ENCODE data around the gene ECHDC1.
A peak's percentile ranks its signal among the peaks of the same experiment; 100 is the strongest.

Gene ECHDC1, protein sequence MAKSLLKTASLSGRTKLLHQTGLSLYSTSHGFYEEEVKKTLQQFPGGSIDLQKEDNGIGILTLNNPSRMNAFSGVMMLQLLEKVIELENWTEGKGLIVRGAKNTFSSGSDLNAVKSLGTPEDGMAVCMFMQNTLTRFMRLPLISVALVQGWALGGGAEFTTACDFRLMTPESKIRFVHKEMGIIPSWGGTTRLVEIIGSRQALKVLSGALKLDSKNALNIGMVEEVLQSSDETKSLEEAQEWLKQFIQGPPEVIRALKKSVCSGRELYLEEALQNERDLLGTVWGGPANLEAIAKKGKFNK

DNA sequence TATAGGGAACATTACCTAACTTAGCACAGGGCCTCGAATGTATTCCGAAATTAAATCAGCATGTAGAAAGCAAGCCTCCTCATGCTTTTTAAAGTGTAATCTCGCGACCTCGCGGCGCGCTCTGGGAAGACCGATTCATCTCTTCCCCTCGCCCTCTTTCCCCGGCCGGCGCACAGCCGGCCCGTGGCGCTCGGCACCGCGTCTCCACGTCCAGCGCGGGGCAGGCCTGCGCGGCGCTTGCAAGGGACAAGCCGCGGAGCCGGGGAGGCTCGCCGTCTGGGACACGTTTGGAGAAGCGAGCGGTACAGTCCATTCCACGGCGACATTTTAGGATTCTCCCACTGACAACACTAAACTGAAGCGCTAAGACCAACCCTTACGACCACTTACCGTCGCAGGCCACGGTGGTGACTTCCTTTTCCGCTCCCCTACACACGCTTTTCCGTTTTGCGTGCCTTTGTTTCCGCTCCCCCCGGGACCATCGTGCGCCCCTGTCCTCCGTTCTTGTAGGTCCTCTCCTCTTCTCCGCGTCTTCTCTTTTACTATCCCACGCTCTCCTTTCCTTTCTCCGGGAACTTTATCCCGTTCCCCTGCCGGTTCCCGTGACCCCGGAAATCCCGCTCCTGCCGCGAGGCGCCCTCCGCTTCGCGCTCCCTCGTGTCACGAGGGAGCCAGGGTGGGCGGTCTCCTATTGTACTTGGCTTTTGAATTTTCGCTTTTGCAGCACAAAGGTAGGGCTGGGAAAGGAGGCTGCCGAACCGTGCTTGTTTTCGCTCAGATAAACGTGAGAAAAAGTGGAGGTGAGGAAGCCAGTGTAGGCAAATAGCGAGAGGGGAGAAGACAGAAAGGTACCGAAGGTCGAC is at the start of gene ECHDC1:
ECHDC1 (minus strand) TSS at position 664 of the 863 bp plus-strand sequence. CDS start 12,581 bp downstream, outside the sequence.
- peaks cover 32% of the 10 kb centered on the region for H3K4me1 ChIP-seq (ENCODE audit: insufficient read depth, low read length, poor library complexity, severe bottlenecking)
- H3K9me3 ChIP-seq (ENCODE audit: insufficient read depth, low read depth, low read length), result no peaks in the 10 kb centered on the region
- TF ChIP-seq EZH2phosphoT487 (IDR thresholded peaks at IDR 0.05; ENCODE audit: borderline replicate concordance) (no peak), CTCF (conservative IDR thresholded peaks at IDR 0.05; ENCODE audit: low read length) (no peak)
- peak within 1 kb of the TSS; percentile 89 for H3K4me3 ChIP-seq (ENCODE audit: low read length, poor library complexity, severe bottlenecking)
- peak within 1 kb of the TSS; percentile 97 for H2AFZ ChIP-seq (ENCODE audit: low read length)
- peaks cover 48% of the 10 kb centered on the region for H4K20me1 ChIP-seq (ENCODE audit: insufficient read depth, low read length, poor library complexity, severe bottlenecking)
- peak within 1 kb of the TSS; percentile 91 for H3K9ac ChIP-seq (ENCODE audit: low read depth, low read length, poor library complexity, severe bottlenecking)
- H3K79me2 ChIP-seq (ENCODE audit: insufficient read depth, low read length), result peaks cover 80% of the 10 kb centered on the region
- no peaks in the 10 kb centered on the region for H3K36me3 ChIP-seq (ENCODE audit: insufficient read depth, low read length)
- peak within 1 kb of the TSS; percentile 97 for H3K4me2 ChIP-seq (ENCODE audit: low read depth, low read length, poor library complexity, severe bottlenecking)
- no peaks in the 10 kb centered on the region for H3K27me3 ChIP-seq (ENCODE audit: insufficient read depth, low read length, poor library complexity, severe bottlenecking)
- no peaks in the 10 kb centered on the region for H3F3A ChIP-seq (ENCODE audit: low read depth)
- H3K9me2 ChIP-seq (replicated peaks; ENCODE audit: low read depth, low read length), result no peaks in the 10 kb centered on the region

GRCh38 chr6:127392301-127392700 is 48.9 kb upstream of the ECHDC1 start:
- no peaks in the 10 kb centered on the region for H3K79me2 ChIP-seq (ENCODE audit: insufficient read depth, low read length)
- TF ChIP-seq CTCF (conservative IDR thresholded peaks at IDR 0.05; ENCODE audit: low read length) (no peak), EZH2phosphoT487 (IDR thresholded peaks at IDR 0.05; ENCODE audit: borderline replicate concordance) (no peak)
- H3K4me2 ChIP-seq (ENCODE audit: low read depth, low read length, poor library complexity, severe bottlenecking), result no peak overlapping the region
- H3K4me3 ChIP-seq (ENCODE audit: low read length, poor library complexity, severe bottlenecking), result no peak overlapping the region
- H4K20me1 ChIP-seq (ENCODE audit: insufficient read depth, low read length, poor library complexity, severe bottlenecking), result no peaks in the 10 kb centered on the region
- H2AFZ ChIP-seq (ENCODE audit: low read length), result no peak overlapping the region
- H3K4me1 ChIP-seq (ENCODE audit: insufficient read depth, low read length, poor library complexity, severe bottlenecking), result no peaks in the 10 kb centered on the region
- H3K9me2 ChIP-seq (replicated peaks; ENCODE audit: low read depth, low read length), result no peaks in the 10 kb centered on the region
- H3K9ac ChIP-seq (ENCODE audit: low read depth, low read length, poor library complexity, severe bottlenecking), result no peak overlapping the region
- H3K36me3 ChIP-seq (ENCODE audit: insufficient read depth, low read length), result no peaks in the 10 kb centered on the region
- H3K27me3 ChIP-seq (ENCODE audit: insufficient read depth, low read length, poor library complexity, severe bottlenecking), result no peaks in the 10 kb centered on the region
- no peaks in the 10 kb centered on the region for H3K9me3 ChIP-seq (ENCODE audit: insufficient read depth, low read depth, low read length)
- no peaks in the 10 kb centered on the region for H3F3A ChIP-seq (ENCODE audit: low read depth)

- H3K27me3 ChIP-seq (ENCODE audit: insufficient read depth, low read length, poor library complexity, severe bottlenecking), result no peaks in the 10 kb centered on the region
- no peak overlapping the region for H2AFZ ChIP-seq (ENCODE audit: low read length)
- no peak for TF ChIP-seq CTCF (conservative IDR thresholded peaks at IDR 0.05; ENCODE audit: low read length)
- no peak for TF ChIP-seq EZH2phosphoT487 (IDR thresholded peaks at IDR 0.05; ENCODE audit: borderline replicate concordance)
These were observed 47.9 kb upstream of the ECHDC1 start for GRCh38 chr6:127391094-127391953.

More at GRCh38 chr6:127391094-127391953, 47.9 kb upstream of the ECHDC1 start:
- no peaks in the 10 kb centered on the region for H3K4me1 ChIP-seq (ENCODE audit: insufficient read depth, low read length, poor library complexity, severe bottlenecking)
- H3K79me2 ChIP-seq (ENCODE audit: insufficient read depth, low read length), result no peaks in the 10 kb centered on the region
- H4K20me1 ChIP-seq (ENCODE audit: insufficient read depth, low read length, poor library complexity, severe bottlenecking), result no peaks in the 10 kb centered on the region
- no peaks in the 10 kb centered on the region for H3K9me2 ChIP-seq (replicated peaks; ENCODE audit: low read depth, low read length)
- H3K4me2 ChIP-seq (ENCODE audit: low read depth, low read length, poor library complexity, severe bottlenecking), result no peak overlapping the region
- no peaks in the 10 kb centered on the region for H3K36me3 ChIP-seq (ENCODE audit: insufficient read depth, low read length)
- H3K9ac ChIP-seq (ENCODE audit: low read depth, low read length, poor library complexity, severe bottlenecking), result no peak overlapping the region
- H3K4me3 ChIP-seq (ENCODE audit: low read length, poor library complexity, severe bottlenecking), result no peak overlapping the region
- H3K9me3 ChIP-seq (ENCODE audit: insufficient read depth, low read depth, low read length), result no peaks in the 10 kb centered on the region
- no peaks in the 10 kb centered on the region for H3F3A ChIP-seq (ENCODE audit: low read depth)
